Measurements from ENCODE around the gene CNNM4. TPM values are rescaled to one million over a fixed set of nuclear protein-coding genes. Genes with fewer than 3 reads are reported as not detected.
A peak's percentile ranks its signal among the peaks of the same experiment; 100 is the strongest.

The CNNM4 gene
- total RNA-seq, 1 donor from 2014 or later: 2.7 TPM

DNA sequence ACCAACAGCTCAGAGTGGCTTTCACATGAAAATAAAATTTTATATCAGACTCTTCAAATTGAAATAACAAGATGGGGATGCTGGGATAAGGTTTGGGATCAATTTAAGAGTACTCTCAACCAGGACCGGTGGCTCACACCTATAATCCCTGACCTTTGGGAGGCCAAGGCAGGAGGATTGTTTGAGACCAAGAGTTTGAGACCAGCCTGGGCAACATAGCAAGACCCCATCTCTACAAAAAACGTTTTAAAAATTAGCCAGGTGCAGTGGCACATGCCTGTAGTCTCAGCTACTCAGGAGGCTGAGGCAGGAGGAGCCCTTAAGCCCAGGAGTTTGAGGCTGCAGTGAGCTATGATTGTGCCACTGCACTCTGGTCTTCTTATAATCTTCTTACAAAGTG, 23.5 kb upstream of the CNNM4 start:
- Histone ChIP-seq H3K27ac (no peak overlapping the region), H3K9me3 (no peaks in the 10 kb centered on the region), H3K4me1 (peaks cover 0 to 19% of the 10 kb centered on the region in 2 donors), H3K4me3 (no peak overlapping the region), H3K36me3 (peaks cover 19 to 25% of the 10 kb centered on the region in 2 donors), H3K27me3 (no peaks in the 10 kb centered on the region)
- intact Hi-C loops (cut with DNase I): loop anchor here (5.0 kb wide), 1 partner anchor 65 kb away; no protein-coding TSS in a partner anchor
- TF ChIP-seq, protein P1, sequence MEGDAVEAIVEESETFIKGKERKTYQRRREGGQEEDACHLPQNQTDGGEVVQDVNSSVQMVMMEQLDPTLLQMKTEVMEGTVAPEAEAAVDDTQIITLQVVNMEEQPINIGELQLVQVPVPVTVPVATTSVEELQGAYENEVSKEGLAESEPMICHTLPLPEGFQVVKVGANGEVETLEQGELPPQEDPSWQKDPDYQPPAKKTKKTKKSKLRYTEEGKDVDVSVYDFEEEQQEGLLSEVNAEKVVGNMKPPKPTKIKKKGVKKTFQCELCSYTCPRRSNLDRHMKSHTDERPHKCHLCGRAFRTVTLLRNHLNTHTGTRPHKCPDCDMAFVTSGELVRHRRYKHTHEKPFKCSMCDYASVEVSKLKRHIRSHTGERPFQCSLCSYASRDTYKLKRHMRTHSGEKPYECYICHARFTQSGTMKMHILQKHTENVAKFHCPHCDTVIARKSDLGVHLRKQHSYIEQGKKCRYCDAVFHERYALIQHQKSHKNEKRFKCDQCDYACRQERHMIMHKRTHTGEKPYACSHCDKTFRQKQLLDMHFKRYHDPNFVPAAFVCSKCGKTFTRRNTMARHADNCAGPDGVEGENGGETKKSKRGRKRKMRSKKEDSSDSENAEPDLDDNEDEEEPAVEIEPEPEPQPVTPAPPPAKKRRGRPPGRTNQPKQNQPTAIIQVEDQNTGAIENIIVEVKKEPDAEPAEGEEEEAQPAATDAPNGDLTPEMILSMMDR (IDR thresholded peaks at IDR 0.05): no peak
- DNase-seq (ENCODE audit: low spot score in 2 of 2): no peak

DNA sequence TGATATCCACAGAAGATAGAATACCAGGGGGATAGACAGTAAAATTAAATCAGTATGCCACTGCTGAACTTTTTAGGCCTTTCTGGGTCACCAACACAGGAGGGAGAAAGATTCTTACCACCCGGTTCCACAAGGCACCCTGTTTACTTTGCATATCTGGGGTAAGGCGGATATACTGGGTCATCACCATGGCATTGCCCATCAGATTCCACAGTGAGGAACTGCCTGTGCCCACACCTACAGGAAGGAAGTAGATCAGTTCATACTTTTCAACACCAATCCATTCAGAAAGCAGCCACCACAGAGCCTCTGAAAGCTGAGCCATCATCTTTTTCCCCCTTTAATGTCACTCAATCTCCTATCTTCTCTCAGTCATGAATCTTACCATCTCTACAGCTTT, 22.9 kb upstream of the CNNM4 start:
- Histone ChIP-seq H3K9me3 (no peaks in the 10 kb centered on the region), H3K27me3 (no peaks in the 10 kb centered on the region), H3K27ac (no peak overlapping the region), H3K4me1 (peaks cover 0 to 19% of the 10 kb centered on the region in 2 donors), H3K36me3 (peaks cover 15 to 20% of the 10 kb centered on the region in 2 donors), H3K4me3 (peak overlapping the region in 1 of 2 donors; percentile 92)
- TF ChIP-seq, protein P1 (IDR thresholded peaks at IDR 0.05): no peak
- no peak for DNase-seq (ENCODE audit: low spot score in 2 of 2)
- intact Hi-C loops (cut with DNase I): loop anchor here (5.0 kb wide), 1 partner anchor 64 kb away; no protein-coding TSS in a partner anchor

DNA sequence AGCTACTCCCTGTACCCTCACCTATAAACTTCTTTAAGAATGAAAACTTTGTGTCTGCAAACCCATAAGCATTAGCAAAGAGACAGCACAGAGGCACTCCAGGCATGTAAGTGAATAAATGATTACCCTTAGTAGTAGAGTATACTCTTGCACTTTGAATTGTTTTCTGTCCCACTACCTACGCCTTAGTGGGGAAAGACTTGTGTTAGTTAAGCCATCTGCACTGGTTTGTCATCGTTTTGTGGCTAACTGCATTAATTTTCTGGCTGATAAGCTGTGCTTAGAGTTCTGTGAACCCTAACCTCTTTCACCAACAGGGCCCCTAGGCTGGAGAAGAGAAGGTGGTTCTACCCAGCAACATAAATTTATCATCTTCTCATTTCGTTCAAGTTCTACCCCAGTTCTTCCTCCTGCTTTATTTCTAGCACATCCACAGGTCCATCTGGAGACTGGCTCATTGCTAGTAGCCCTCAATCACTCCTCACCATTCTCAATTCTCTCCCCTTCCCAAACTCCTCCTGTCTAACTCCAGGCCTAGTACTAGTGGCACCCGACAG, 21.5 kb upstream of the CNNM4 start:
- H3K4me3 ChIP-seq: peak overlapping the region; percentile 80 to 92
- peaks cover 0 to 19% of the 10 kb centered on the region in 2 donors for H3K4me1 ChIP-seq
- TF ChIP-seq, protein P1 (IDR thresholded peaks at IDR 0.05): no peak
- H3K27me3 ChIP-seq: no peaks in the 10 kb centered on the region
- H3K9me3 ChIP-seq: no peaks in the 10 kb centered on the region
- H3K36me3 ChIP-seq: peaks cover 2 to 6% of the 10 kb centered on the region in 2 donors
- peak overlapping the region; percentile 66 to 73 for H3K27ac ChIP-seq
- intact Hi-C loops (cut with DNase I): loop anchor here (5.0 kb wide), 1 partner anchor 63 kb away; no protein-coding TSS in a partner anchor
- DNase-seq (ENCODE audit: low spot score in 2 of 2): no peak

DNA sequence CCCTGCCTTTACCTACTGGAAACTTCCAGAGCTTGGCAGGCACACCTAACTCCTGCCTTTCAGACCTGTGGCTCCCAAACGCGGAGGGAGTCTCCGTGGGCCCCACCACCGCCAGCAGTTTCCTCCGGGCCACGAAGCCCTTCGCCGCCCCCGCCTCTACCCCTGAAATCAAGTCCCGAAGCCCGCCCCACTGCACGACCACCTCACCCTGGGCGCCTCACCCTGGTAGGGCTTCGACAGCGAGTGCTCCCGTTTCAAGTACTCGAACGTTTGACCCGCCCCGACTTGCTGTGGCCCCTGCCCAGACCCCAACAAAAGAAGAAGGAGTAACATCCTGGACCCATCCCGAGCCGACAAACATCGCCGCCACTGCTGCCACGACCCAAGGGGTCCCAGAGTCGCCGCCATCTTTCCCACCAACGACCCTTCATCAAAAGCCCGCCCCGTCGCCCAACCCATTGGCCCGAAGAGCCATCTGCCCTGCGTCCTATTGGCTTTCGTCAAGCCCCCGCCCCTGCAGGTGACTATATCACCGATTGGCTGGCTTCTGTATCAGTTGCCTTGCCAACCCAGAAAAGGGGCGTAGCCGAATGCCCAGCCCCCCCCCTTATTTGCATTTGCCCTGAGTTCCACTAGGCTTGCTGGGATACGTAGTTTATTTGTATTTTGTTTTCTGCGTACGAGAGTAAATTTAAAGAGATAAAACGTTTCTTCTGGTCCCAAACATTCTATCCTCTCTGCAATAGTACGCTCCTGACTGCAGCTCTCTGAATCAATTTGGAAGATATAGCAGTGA, 20.9 kb upstream of the CNNM4 start, which contains the start of gene LMAN2L:
Gene LMAN2L (minus strand): TSS at position 432 of the 796 bp plus-strand sequence. CDS start 24 bp downstream, at position 408.
- peak within 1 kb of the TSS; percentile 66 to 73 for H3K27ac ChIP-seq
- peak within 1 kb of the TSS; percentile 80 to 92 for H3K4me3 ChIP-seq
- H3K36me3 ChIP-seq: peaks cover 0 to 4% of the 10 kb centered on the region in 2 donors
- no peaks in the 10 kb centered on the region for H3K9me3 ChIP-seq
- DNase-seq (ENCODE audit: low spot score in 2 of 2): peak; percentile 97 to 99
- intact Hi-C loops (cut with DNase I): loop anchor here (1.0 to 5.0 kb wide), 5 partner anchors 20 to 167 kb away; partner anchors contain the start of genes CNNM3, CNNM4 and KANSL3
- TF ChIP-seq, protein P1 (IDR thresholded peaks at IDR 0.05): peak in 1 of 3 experiments; percentile 9
- no peaks in the 10 kb centered on the region for H3K27me3 ChIP-seq
- H3K4me1 ChIP-seq: peaks cover 0 to 19% of the 10 kb centered on the region in 2 donors

DNA sequence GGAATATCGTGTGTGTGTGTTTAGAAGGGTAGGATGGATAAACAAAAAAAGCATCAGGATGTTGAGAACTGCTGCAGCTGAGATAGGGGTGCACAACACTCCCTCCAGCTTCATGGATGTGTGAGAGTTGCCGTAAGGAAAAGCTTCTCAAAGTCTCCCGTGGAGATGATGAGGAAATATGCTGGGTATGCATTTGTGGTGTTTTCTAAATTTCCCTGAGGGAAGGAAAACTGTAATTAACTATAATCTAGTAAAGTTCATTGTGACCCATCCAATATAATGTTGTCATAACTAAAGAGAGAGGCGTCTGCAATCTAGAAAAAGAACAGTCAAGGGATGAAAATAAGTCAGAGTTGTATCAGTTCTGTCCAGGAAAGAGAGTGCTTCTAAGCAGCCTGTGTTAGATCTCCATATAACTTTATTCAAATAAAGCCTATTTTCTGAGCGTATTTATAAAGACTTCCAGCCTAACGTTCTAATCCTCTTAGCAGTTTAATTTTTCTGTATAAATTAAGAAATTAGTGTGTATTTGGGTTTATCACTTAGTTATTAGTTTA, 13.6 kb upstream of the CNNM4 start:
- H3K4me3 ChIP-seq: no peak overlapping the region
- no peaks in the 10 kb centered on the region for H3K4me1 ChIP-seq
- H3K27me3 ChIP-seq: no peaks in the 10 kb centered on the region
- no peak for DNase-seq (ENCODE audit: low spot score in 2 of 2)
- H3K27ac ChIP-seq: no peak overlapping the region
- H3K36me3 ChIP-seq: no peaks in the 10 kb centered on the region
- intact Hi-C loops (cut with DNase I): no loop called here
- H3K9me3 ChIP-seq: no peaks in the 10 kb centered on the region
- TF ChIP-seq, protein P1 (IDR thresholded peaks at IDR 0.05): no peak

Measured in ascending aorta (tissue), 2 donors.